Esophagus squamous epithelium (tissue), 5 donors: ENCODE data around the gene MTURN. TPM values are rescaled to one million over a fixed set of nuclear protein-coding genes. Genes with fewer than 3 reads are reported as not detected.

ENCODE experiments used
- DNase-seq: peaks from one replicate; lab custom pipeline; 2025; lab: John Stamatoyannopoulos, UW
- H3K27ac ChIP-seq, 4 donors: fragments of 200-600 bp; sonication (generic); one replicate each; pipeline ENCODE4 v1.5.1; 2016 to 2019; ENCODE audit warnings: mild to moderate bottlenecking in 1 of 4
- H3K27me3 ChIP-seq, 4 donors: fragments of 200-600 bp; sonication (generic); 1 replicate in 3 of 4; 2 replicates in 1 of 4; pipeline versions ENCODE4 v1.5.1 to v1.6.0; 2017 to 2021; ENCODE audit warnings: antibody characterized with exemption in 1 of 4
- H3K36me3 ChIP-seq, 3 donors: fragments of 200-600 bp; sonication (generic); one replicate each; pipeline ENCODE4 v1.5.1; 2016 to 2019
- H3K4me1 ChIP-seq, 3 donors: fragments of 200-600 bp; sonication (generic); one replicate each; pipeline ENCODE4 v1.5.1; 2017 to 2019
- H3K4me3 ChIP-seq, 4 donors: fragments of 200-600 bp; sonication (generic); 1 replicate in 3 of 4; 2 replicates in 1 of 4; pipeline ENCODE4 v1.5.1; 2016 to 2019; ENCODE audit warnings: mild to moderate bottlenecking in 2 of 4, moderate library complexity in 1 of 4
- H3K9me3 ChIP-seq, 3 donors: fragments of 200-600 bp; sonication (generic); one replicate each; pipeline ENCODE4 v1.5.1; 2016 to 2019
- CTCF ChIP-seq, 6 experiments: fragments of 450-650 bp in 4 of 6; fragments of 200-600 bp in 2 of 6; sonication (generic) in 2 of 6; IDR thresholded peaks; one replicate each; pipeline ENCODE4 v1.5.1; 2016 to 2019; ENCODE audit warnings: antibody characterized with exemption in 6 of 6, mild to moderate bottlenecking in 4 of 6, moderate library complexity in 4 of 6
- POLR2A ChIP-seq, 4 donors: fragments of 450-650 bp; IDR thresholded peaks; one replicate each; pipeline ENCODE4 v1.6.1; 2017; ENCODE audit warnings: antibody characterized with exemption in 4 of 4, mild to moderate bottlenecking in 4 of 4, moderate library complexity in 3 of 4
- WGBS, 2 donors: methylation state at CpG; one replicate each; pipeline ENCODE4 v1.1.5; 2018; 5-methylcytosine and 5-hydroxymethylcytosine counted together
- intact Hi-C: fragments of 100-400 bp; cut with DNase I; formaldehyde crosslinking; loops from one replicate; pipeline ENCODE4 v1.15.0; 2022
- small RNA-seq, 4 donors: library from RNA; depleted of rRNA; stranded (forward); fragments of <200 nt; gene quantifications; one replicate each; pipeline ENCODE3, GENCODE V24; 2016
- total RNA-seq, 4 donors: library from RNA; depleted of rRNA; stranded (reverse); fragments of >200 nt; gene quantifications; one replicate each; pipeline ENCODE4 v1.1.0, GENCODE V29; 2016
- donor health status: DM: yes; HTN: yes; CAD: no.

Gene MTURN
- total RNA-seq, 4 donors from 2014 or later = 10.4 to 88.9 (median 18.6) TPM

GRCh38 chr7:30206491-30206890, 71.7 kb downstream of the MTURN start:
- intact Hi-C loops = no loop called here
- Histone ChIP-seq H3K4me1 (peaks cover 0 to 12% (median 0%) of the 10 kb centered on the region in 3 donors), H3K4me3 (no peak overlapping the region), H3K27me3 (no peaks in the 10 kb centered on the region), H3K9me3 (no peaks in the 10 kb centered on the region), H3K27ac (no peak overlapping the region), H3K36me3 (no peaks in the 10 kb centered on the region)
- WGBS, 2 donors = 37 to 43% methylated on average over 4 of the region's 4 CpGs
- no peak for TF ChIP-seq POLR2A (IDR thresholded peaks at IDR 0.05)
- no peak for TF ChIP-seq CTCF (IDR thresholded peaks at IDR 0.05)
- no peak for DNase-seq

- no peaks in the 10 kb centered on the region for H3K27me3 ChIP-seq
- H3K9me3 ChIP-seq = no peaks in the 10 kb centered on the region
- intact Hi-C loops = no loop called here
- TF ChIP-seq POLR2A (IDR thresholded peaks at IDR 0.05) (no peak), CTCF (IDR thresholded peaks at IDR 0.05) (no peak)
- H3K27ac ChIP-seq = no peak overlapping the region
- peaks cover 0 to 12% (median 0%) of the 10 kb centered on the region in 3 donors for H3K4me1 ChIP-seq
- 73 to 82% methylated on average over 8 of the region's 8 CpGs for whole genome bisulfite sequencing, 2 donors
- H3K36me3 ChIP-seq = no peaks in the 10 kb centered on the region
- no peak for DNase-seq
- H3K4me3 ChIP-seq = no peak overlapping the region
These were observed 72.2 kb downstream of the MTURN start for GRCh38 chr7:30206942-30207341.

- 97 to 100% methylated on average over 4 of the region's 4 CpGs for WGBS, 2 donors
- Histone ChIP-seq H3K27me3 (no peaks in the 10 kb centered on the region), H3K9me3 (no peaks in the 10 kb centered on the region), H3K4me3 (no peak overlapping the region), H3K36me3 (no peaks in the 10 kb centered on the region), H3K4me1 (peaks cover 0 to 12% (median 0%) of the 10 kb centered on the region in 3 donors), H3K27ac (no peak overlapping the region)
- intact Hi-C loops = no loop called here
- no peak for DNase-seq
- TF ChIP-seq POLR2A (IDR thresholded peaks at IDR 0.05) (no peak), CTCF (IDR thresholded peaks at IDR 0.05) (no peak)
These were observed 72.6 kb downstream of the MTURN start for GRCh38 chr7:30207376-30207775.

GRCh38 chr7:30209951-30210350, 75.2 kb downstream of the MTURN start:
- Histone ChIP-seq H3K9me3 (no peaks in the 10 kb centered on the region), H3K27ac (no peak overlapping the region), H3K4me1 (peaks cover 0 to 12% (median 0%) of the 10 kb centered on the region in 3 donors), H3K36me3 (no peaks in the 10 kb centered on the region), H3K4me3 (no peak overlapping the region), H3K27me3 (no peaks in the 10 kb centered on the region)
- TF ChIP-seq CTCF (IDR thresholded peaks at IDR 0.05) (no peak), POLR2A (IDR thresholded peaks at IDR 0.05) (no peak)
- no peak for DNase-seq
- intact Hi-C loops = no loop called here
- WGBS, 2 donors = 83 to 84% methylated on average over 5 of the region's 5 CpGs

Small RNA genes within 50 kb of the gene (small RNA-seq; reads per million reads assigned to genes)
- 0 reads per million in 4 donors for gene RPS27P16

Other genes starting within 250 kb of the MTURN start
- 10 to 100 TPM in 3 of 4 donors, 1 to 10 TPM in 1; 6.3 to 27.8 (median 20.5) TPM for gene SCRN1, start 145.2 kb upstream of the MTURN start, total RNA-seq
- gene FKBP14, start 108.3 kb upstream of the MTURN start, total RNA-seq = 1 to 10 TPM; 3.3 to 8.0 (median 7.5) TPM
- 10 to 100 TPM in 1 of 4 donors, 1 to 10 TPM in 3; 5.1 to 10.5 (median 5.9) TPM for gene PLEKHA8, start 106.6 kb upstream of the MTURN start, total RNA-seq
- gene ZNRF2, start 149.6 kb downstream of the MTURN start, total RNA-seq = 10 to 100 TPM; 19.6 to 26.3 (median 22.5) TPM